ENCODE measurements around the gene CCDC9B. TPM values are rescaled to one million over a fixed set of nuclear protein-coding genes. Genes with fewer than 3 reads are reported as not detected.

CCDC9B gene
- total and polyA plus RNA-seq, 4 donors, result 1.8 to 7.5 (median 4.4) TPM

DNA sequence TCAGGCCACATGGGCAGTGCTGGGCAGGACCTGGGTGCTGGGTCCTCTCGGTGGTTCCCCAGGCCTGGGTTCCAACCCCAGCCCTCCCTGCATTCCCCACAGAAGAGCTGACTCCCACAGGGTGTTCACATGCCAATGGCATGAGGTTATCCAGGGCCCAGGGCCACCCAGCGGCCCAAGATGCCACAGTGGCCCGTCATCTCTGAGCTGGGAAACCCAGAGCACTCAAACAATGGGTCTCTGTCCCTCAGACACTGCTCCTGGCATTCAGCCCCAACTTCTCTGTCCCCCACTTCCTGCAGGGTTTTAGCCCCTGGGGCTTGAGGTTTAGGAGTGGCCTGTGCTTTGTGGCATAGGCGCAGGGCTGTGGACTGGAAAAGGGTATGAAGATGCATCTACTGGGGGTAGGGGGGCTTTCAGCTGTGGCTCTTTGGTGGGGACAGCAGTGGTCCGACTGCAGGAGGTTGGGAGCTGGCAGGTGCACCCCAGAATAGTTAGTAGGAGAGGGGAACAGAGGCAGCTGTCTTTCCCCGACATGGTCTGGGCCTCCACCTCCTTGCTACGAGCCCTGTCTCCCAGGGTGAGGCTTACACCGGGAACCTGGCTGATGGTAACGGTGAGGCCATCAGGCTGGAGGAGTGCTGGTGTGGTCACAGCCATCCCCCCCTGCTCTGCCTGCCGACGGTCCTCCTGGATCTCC is 1.7 kb downstream of the CCDC9B start:
- Histone ChIP-seq H3K9me3 (ENCODE audit: control insufficient read depth, insufficient read depth, low read length) (no peaks in the 10 kb centered on the region), H3K4me3 (ENCODE audit: low read depth, low read length) (no peak overlapping the region), H3K27ac (ENCODE audit: low read depth, low read length) (peak overlapping the region; percentile 98), H3K4me1 (ENCODE audit: control insufficient read depth, insufficient read depth, low read length) (peaks cover 78% of the 10 kb centered on the region), H3K36me3 (ENCODE audit: control insufficient read depth, insufficient read depth, low read length) (peaks cover 25% of the 10 kb centered on the region), H3K27me3 (ENCODE audit: control insufficient read depth, insufficient read depth, low read length) (no peaks in the 10 kb centered on the region)
- WGBS (ENCODE audit: insufficient coverage), result 52% methylated on average over 11 of the region's 11 CpGs
- peak in 2 of 6 donors; percentile 58 to 66 for DNase-seq (ENCODE audit: low read depth in 4 of 6, low spot score in 6 of 6)

DNA sequence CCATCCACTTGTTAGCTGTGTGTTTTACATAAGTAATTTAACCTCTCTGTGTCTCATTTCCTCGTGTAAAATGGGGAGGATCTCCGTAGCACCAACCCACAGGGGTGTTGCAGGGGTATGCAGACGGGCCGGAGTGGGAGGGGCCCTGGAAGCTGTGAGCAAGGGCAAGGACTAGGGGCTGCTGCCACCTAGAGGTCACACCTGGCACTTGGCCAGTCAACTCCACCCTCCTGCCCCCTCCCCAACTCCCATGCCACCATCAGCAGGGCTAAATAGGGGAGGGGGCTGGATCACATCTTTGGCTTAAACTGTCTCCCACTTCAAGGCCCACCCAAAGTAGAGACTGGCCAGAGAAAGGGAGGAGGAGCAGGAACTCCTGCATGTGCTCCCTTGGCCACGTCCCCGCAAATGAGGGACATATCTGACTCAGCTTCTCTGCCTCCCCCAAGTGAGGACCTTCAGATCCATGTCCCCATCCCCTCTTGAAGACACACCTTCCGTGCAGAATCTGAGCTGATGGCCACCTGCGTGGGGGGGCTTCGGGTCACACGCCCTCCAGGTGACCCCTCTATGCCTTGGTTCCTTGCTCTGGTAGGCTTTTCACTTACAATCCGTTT is 2.6 kb downstream of the CCDC9B start:
- no peaks in the 10 kb centered on the region for H3K9me3 ChIP-seq (ENCODE audit: control insufficient read depth, insufficient read depth, low read length)
- 51% methylated on average over 6 of the region's 11 CpGs for WGBS (ENCODE audit: insufficient coverage)
- H3K4me3 ChIP-seq (ENCODE audit: low read depth, low read length), result no peak overlapping the region
- H3K4me1 ChIP-seq (ENCODE audit: control insufficient read depth, insufficient read depth, low read length), result peaks cover 80% of the 10 kb centered on the region
- H3K36me3 ChIP-seq (ENCODE audit: control insufficient read depth, insufficient read depth, low read length), result peaks cover 29% of the 10 kb centered on the region
- H3K27me3 ChIP-seq (ENCODE audit: control insufficient read depth, insufficient read depth, low read length), result no peaks in the 10 kb centered on the region
- DNase-seq (ENCODE audit: low read depth in 4 of 6, low spot score in 6 of 6), result peak in 2 of 6 donors; percentile 78 to 91
- H3K27ac ChIP-seq (ENCODE audit: low read depth, low read length), result peak overlapping the region; percentile 98

DNA sequence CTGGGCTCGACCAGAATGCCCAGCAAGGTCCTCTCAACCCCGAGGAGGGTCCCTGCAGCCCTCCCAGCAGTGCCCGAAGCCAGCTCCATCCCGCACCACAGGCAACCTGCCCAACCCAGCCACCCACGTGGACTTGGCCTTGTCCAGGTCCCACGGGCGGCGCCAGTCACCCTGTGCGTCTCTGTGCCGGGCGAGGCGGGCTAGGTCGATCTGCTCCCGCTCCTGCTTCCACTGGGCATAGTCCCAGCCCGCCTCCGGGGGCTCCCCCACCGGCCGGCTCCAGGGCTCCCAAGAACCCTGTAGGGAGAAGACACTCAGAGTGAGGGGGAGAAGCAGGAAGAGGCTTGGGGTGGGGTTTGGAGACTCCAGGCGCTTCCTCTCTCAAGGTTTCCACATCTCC is 3.1 kb downstream of the CCDC9B start:
- H3K36me3 ChIP-seq (ENCODE audit: control insufficient read depth, insufficient read depth, low read length), result peaks cover 29% of the 10 kb centered on the region
- H3K4me3 ChIP-seq (ENCODE audit: low read depth, low read length), result no peak overlapping the region
- no peaks in the 10 kb centered on the region for H3K27me3 ChIP-seq (ENCODE audit: control insufficient read depth, insufficient read depth, low read length)
- DNase-seq (ENCODE audit: low read depth in 4 of 6, low spot score in 6 of 6), result no peak
- H3K27ac ChIP-seq (ENCODE audit: low read depth, low read length), result no peak overlapping the region
- H3K4me1 ChIP-seq (ENCODE audit: control insufficient read depth, insufficient read depth, low read length), result peaks cover 76% of the 10 kb centered on the region
- WGBS (ENCODE audit: insufficient coverage), result 62% methylated on average over 11 of the region's 19 CpGs
- no peaks in the 10 kb centered on the region for H3K9me3 ChIP-seq (ENCODE audit: control insufficient read depth, insufficient read depth, low read length)

DNA sequence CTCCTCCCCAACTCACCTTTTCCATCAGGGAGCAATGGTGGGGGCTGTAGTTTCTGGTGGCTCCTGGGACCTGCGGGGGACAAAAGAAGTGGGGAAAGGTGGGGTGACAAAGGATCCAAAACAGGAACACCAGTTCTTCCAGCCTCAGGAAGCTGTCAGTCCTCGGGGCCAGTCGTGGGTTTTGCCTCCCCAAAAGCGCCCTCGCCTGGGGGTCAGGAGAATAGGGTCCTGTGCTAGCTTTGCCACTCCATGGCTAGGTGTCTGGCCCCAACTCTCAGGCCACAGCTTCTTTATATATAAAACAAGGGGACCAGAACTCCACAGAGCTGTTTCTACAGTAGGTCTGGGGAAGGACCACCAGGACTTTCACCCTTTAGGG is 4.0 kb downstream of the CCDC9B start:
- Histone ChIP-seq H3K36me3 (ENCODE audit: control insufficient read depth, insufficient read depth, low read length) (peaks cover 37% of the 10 kb centered on the region), H3K27me3 (ENCODE audit: control insufficient read depth, insufficient read depth, low read length) (no peaks in the 10 kb centered on the region), H3K9me3 (ENCODE audit: control insufficient read depth, insufficient read depth, low read length) (no peaks in the 10 kb centered on the region), H3K4me1 (ENCODE audit: control insufficient read depth, insufficient read depth, low read length) (peaks cover 76% of the 10 kb centered on the region), H3K27ac (ENCODE audit: low read depth, low read length) (no peak overlapping the region), H3K4me3 (ENCODE audit: low read depth, low read length) (no peak overlapping the region)
- WGBS (ENCODE audit: insufficient coverage), result 26% methylated on average over 3 of the region's 5 CpGs
- no peak for DNase-seq (ENCODE audit: low read depth in 4 of 6, low spot score in 6 of 6)

DNA sequence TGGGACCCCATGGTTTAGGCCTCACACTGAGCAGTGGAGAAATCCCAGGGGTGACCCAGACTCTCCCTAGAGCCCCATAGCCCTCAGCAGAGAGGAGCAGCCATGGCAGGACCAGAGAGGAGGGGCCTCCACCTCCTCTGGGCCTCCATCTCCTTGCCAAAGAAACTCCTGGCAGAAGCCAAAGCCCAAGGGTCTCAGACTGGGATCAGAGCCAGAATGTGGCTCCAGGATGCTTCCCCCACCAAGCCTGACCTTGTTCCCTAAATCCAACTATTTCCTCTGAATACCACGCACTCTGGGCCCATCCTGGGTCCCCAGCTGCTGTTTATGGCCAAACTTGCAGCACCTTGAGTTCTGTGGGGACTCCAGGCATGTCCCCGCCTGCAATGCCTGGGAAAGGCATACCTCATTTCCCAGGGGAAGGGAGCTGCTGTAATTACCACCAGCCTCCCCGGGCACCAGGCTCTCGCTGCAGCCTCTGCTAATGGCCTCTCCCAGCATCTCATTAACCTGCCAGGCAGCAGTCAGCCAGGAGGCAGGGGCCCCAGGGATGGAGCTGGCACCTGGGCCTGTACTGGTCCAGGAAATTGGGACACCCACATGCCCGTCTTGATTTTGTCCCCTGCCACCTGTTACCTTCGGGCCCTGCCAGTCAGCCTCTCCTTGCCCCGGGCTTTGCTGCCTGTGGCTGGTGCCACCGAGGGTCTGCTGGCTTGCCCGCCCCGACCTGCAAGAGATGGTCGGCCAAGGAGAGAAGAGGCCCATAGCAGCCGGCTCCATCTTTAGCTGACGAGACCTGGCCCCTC is 4.6 kb downstream of the CCDC9B start:
- no peak overlapping the region for H3K27ac ChIP-seq (ENCODE audit: low read depth, low read length)
- H3K4me3 ChIP-seq (ENCODE audit: low read depth, low read length), result no peak overlapping the region
- DNase-seq (ENCODE audit: low read depth in 4 of 6, low spot score in 6 of 6), result peak in 1 of 6 donors; percentile 51
- no peaks in the 10 kb centered on the region for H3K27me3 ChIP-seq (ENCODE audit: control insufficient read depth, insufficient read depth, low read length)
- 72% methylated on average over 10 of the region's 13 CpGs for WGBS (ENCODE audit: insufficient coverage)
- H3K4me1 ChIP-seq (ENCODE audit: control insufficient read depth, insufficient read depth, low read length), result peaks cover 76% of the 10 kb centered on the region
- no peaks in the 10 kb centered on the region for H3K9me3 ChIP-seq (ENCODE audit: control insufficient read depth, insufficient read depth, low read length)
- peaks cover 38% of the 10 kb centered on the region for H3K36me3 ChIP-seq (ENCODE audit: control insufficient read depth, insufficient read depth, low read length)

DNA sequence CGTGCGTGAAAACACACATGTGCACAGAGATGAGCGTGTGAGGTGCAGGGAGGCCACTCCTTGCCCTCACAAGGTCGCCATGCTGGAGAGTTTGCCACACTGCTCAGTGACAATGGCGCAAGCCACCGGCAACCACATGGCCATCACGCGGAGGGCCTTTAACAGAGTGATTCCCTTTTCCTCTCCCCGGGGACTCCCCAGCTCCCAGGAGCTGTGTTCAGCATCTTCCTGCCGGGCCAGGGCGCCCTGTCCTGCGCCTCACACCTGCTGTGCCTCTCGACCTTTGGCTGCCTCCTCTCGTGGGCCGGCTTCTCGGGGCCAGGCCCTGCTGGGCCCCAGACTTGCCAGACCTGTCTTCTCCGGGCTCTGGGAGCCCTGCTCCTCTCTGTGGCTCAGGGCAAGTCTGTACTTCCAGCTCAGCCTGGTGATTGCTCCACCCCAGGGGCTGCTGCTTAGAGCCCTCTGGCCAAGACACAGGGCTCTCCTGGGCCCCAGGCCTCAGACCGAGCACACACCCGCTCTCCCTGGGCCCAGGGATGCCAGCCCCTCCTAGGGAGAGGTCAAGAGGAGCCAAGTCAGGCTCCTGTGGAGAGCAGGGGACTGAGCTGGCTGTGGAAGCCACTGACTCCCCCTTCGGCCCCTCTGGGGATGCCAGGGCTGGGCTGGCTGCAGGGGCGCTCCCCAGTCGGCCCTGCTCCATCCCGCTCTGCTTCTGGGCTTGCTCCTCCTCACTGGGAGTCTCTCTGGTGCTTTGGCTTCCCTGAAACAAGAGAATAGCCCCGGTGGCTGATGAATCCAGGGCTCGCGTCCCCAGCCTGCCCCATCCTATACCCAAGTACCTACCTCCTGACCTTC is 5.6 kb downstream of the CCDC9B start:
- WGBS (ENCODE audit: insufficient coverage), result 83% methylated on average over 25 of the region's 26 CpGs
- peak overlapping the region; percentile 67 for H3K27ac ChIP-seq (ENCODE audit: low read depth, low read length)
- H3K27me3 ChIP-seq (ENCODE audit: control insufficient read depth, insufficient read depth, low read length), result no peaks in the 10 kb centered on the region
- no peaks in the 10 kb centered on the region for H3K9me3 ChIP-seq (ENCODE audit: control insufficient read depth, insufficient read depth, low read length)
- no peak for DNase-seq (ENCODE audit: low read depth in 4 of 6, low spot score in 6 of 6)
- H3K4me1 ChIP-seq (ENCODE audit: control insufficient read depth, insufficient read depth, low read length), result peaks cover 69% of the 10 kb centered on the region
- H3K4me3 ChIP-seq (ENCODE audit: low read depth, low read length), result no peak overlapping the region
- H3K36me3 ChIP-seq (ENCODE audit: control insufficient read depth, insufficient read depth, low read length), result peaks cover 42% of the 10 kb centered on the region

DNA sequence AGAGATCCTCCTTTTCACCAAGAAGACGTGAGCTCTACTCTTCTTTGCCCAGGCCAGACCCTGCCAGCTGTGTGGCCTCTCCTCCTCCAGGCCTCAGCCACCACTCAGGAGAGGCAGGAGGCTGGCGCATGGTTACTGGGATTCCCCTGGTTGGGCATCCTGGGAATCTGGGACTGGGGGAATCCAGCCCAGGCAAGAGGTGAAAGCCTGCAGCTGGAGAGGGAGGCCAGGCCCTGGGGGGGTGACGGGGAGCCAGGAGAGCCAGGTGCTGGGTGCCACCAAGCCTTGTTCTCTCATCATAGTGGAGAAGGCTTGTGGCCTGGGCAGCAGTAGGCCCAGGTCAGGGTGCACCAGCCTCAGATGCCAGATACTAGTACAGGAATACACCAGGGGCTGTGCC is 6.2 kb downstream of the CCDC9B start:
- Histone ChIP-seq H3K9me3 (ENCODE audit: control insufficient read depth, insufficient read depth, low read length) (no peaks in the 10 kb centered on the region), H3K36me3 (ENCODE audit: control insufficient read depth, insufficient read depth, low read length) (peaks cover 42% of the 10 kb centered on the region), H3K4me1 (ENCODE audit: control insufficient read depth, insufficient read depth, low read length) (peaks cover 68% of the 10 kb centered on the region), H3K4me3 (ENCODE audit: low read depth, low read length) (no peak overlapping the region), H3K27me3 (ENCODE audit: control insufficient read depth, insufficient read depth, low read length) (no peaks in the 10 kb centered on the region), H3K27ac (ENCODE audit: low read depth, low read length) (peak overlapping the region; percentile 67)
- 83% methylated on average over 2 of the region's 3 CpGs for WGBS (ENCODE audit: insufficient coverage)
- DNase-seq (ENCODE audit: low read depth in 4 of 6, low spot score in 6 of 6), result no peak

DNA sequence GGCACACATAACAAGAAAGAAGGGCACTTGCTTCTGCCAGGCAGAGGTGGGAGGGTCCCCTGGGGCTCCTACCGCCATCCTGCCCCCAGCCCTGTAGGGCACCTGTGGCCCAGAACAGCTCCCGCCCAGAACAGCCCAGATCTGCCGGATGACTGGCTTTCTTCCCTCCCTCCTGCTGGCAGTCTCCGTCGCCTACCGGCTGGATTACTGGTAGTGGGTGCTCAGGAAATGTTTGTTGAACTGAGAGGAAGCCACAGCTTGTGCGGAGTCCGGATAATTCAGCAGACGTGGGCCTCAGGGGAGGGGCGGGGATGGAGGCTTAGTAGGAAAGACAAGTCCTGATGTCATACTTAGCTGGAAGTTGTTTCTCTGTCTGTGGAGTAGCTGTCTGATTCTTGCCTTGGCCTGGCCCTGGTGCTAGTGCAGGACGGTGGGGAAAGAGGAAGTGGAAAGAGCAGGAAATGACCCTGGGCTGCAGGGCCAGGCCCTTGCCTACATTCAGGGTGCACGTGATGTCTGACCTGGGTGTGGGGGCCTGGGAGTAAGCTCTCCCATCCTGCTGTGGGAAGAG is 6.7 kb downstream of the CCDC9B start:
- Histone ChIP-seq H3K4me3 (ENCODE audit: low read depth, low read length) (no peak overlapping the region), H3K9me3 (ENCODE audit: control insufficient read depth, insufficient read depth, low read length) (no peaks in the 10 kb centered on the region), H3K36me3 (ENCODE audit: control insufficient read depth, insufficient read depth, low read length) (peaks cover 42% of the 10 kb centered on the region), H3K27me3 (ENCODE audit: control insufficient read depth, insufficient read depth, low read length) (no peaks in the 10 kb centered on the region), H3K4me1 (ENCODE audit: control insufficient read depth, insufficient read depth, low read length) (peaks cover 62% of the 10 kb centered on the region), H3K27ac (ENCODE audit: low read depth, low read length) (peak overlapping the region; percentile 67)
- 60% methylated on average over 12 of the region's 12 CpGs for WGBS (ENCODE audit: insufficient coverage)
- DNase-seq (ENCODE audit: low read depth in 4 of 6, low spot score in 6 of 6), result peak in 1 of 6 donors; percentile 57

Measured in spinal cord (tissue), 10 donors.